ENCODE results near the gene TMEM88. TPM values are rescaled to one million over a fixed set of nuclear protein-coding genes. Genes with fewer than 3 reads are reported as not detected.

TMEM88 gene
- total RNA-seq, 1 donor from 2014 or later: 13.8 TPM

DNA sequence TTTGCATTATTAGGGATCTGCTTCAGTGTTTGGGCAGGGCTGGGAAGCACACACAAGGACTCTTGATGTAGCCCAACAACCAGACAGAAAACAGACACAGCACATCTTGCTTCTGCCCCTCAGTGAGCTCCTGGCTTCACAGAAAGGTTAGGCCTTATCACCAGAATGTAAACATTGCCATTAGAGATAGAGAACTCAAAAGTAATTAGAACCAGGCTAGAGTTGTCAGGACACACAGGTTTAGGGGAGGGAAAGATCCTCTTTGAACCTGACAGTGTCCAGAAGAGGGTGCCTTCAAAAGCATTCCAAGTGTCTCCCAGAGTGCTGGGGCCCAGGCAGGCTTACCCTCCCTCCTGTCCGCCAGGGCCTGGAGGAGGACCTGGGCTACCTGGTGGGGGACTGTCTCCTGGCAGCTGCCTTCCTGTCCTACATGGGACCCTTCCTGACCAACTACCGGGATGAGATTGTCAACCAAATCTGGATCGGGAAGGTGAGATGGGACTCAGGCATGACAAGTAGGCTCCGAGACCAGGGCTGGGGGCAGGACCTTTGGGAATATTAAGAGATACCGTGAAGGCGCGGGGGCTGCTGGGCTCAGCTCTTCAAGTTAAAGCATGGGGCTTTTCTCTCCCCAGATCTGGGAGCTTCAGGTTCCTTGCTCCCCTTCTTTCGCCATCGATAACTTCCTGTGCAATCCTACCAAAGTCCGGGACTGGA, 37.8 kb upstream of the TMEM88 start:
- TF ChIP-seq, protein P1, sequence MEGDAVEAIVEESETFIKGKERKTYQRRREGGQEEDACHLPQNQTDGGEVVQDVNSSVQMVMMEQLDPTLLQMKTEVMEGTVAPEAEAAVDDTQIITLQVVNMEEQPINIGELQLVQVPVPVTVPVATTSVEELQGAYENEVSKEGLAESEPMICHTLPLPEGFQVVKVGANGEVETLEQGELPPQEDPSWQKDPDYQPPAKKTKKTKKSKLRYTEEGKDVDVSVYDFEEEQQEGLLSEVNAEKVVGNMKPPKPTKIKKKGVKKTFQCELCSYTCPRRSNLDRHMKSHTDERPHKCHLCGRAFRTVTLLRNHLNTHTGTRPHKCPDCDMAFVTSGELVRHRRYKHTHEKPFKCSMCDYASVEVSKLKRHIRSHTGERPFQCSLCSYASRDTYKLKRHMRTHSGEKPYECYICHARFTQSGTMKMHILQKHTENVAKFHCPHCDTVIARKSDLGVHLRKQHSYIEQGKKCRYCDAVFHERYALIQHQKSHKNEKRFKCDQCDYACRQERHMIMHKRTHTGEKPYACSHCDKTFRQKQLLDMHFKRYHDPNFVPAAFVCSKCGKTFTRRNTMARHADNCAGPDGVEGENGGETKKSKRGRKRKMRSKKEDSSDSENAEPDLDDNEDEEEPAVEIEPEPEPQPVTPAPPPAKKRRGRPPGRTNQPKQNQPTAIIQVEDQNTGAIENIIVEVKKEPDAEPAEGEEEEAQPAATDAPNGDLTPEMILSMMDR (IDR thresholded peaks at IDR 0.05): no peak
- no peak for TF ChIP-seq EZH2 (IDR thresholded peaks at IDR 0.05)
- no peak for TF ChIP-seq EZH2phosphoT487 (IDR thresholded peaks at IDR 0.05)
- Histone ChIP-seq H4K20me1 (ENCODE audit: low read depth) (no peaks in the 10 kb centered on the region), H3K27me3 (no peaks in the 10 kb centered on the region), H2AFZ (replicated peaks) (no peak overlapping the region), H3K36me3 (no peaks in the 10 kb centered on the region), H3F3A (ENCODE audit: low read depth) (no peaks in the 10 kb centered on the region), H3K79me2 (ENCODE audit: low read depth) (no peaks in the 10 kb centered on the region), H3K4me1 (no peaks in the 10 kb centered on the region), H3K4me2 (no peak overlapping the region), H3K27ac (no peak overlapping the region), H3K4me3 (no peak overlapping the region), H3K9ac (no peak overlapping the region), H3K9me3 (ENCODE audit: low read depth) (no peaks in the 10 kb centered on the region)
- Mint-ChIP-seq H3K27me3 (ENCODE audit: insufficient read depth, low read depth) (peaks cover 13% of the 10 kb centered on the region), H3K36me3 (no peaks in the 10 kb centered on the region), H3K27ac (no peak overlapping the region), H3K4me3 (no peak overlapping the region), H3K4me1 (no peaks in the 10 kb centered on the region), H3K9me3 (no peaks in the 10 kb centered on the region)
- no peak for DNase-seq (ENCODE audit: low spot score)

DNA sequence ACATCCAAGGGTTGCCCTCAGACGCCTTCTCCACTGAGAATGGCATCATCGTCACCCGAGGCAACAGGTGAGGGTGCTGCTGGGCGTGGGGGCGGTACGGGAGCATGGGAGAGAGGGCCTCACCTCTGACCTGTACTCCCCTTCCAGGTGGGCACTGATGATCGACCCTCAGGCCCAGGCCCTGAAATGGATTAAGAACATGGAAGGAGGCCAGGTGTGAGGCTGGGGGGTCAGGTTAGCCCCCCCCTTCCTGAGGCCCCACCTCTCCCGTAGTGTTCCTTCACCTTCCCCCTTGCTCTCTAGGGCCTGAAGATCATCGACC, 37.3 kb upstream of the TMEM88 start:
- H3K9me3 ChIP-seq (ENCODE audit: low read depth): no peaks in the 10 kb centered on the region
- H2AFZ ChIP-seq (replicated peaks): no peak overlapping the region
- H3K36me3 ChIP-seq: no peaks in the 10 kb centered on the region
- no peak overlapping the region for H3K4me3 Mint-ChIP-seq
- H3K9me3 Mint-ChIP-seq: no peaks in the 10 kb centered on the region
- no peak for TF ChIP-seq EZH2phosphoT487 (IDR thresholded peaks at IDR 0.05)
- TF ChIP-seq EZH2 (IDR thresholded peaks at IDR 0.05): no peak
- TF ChIP-seq, protein P1 (IDR thresholded peaks at IDR 0.05): no peak
- H3K4me3 ChIP-seq: no peak overlapping the region
- H3K4me1 ChIP-seq: no peaks in the 10 kb centered on the region
- H3K79me2 ChIP-seq (ENCODE audit: low read depth): no peaks in the 10 kb centered on the region
- peak overlapping the region; percentile 42 for H3K27ac Mint-ChIP-seq
- no peaks in the 10 kb centered on the region for H3K4me1 Mint-ChIP-seq
- no peaks in the 10 kb centered on the region for H4K20me1 ChIP-seq (ENCODE audit: low read depth)
- H3K36me3 Mint-ChIP-seq: no peaks in the 10 kb centered on the region
- no peak for DNase-seq (ENCODE audit: low spot score)
- H3K4me2 ChIP-seq: no peak overlapping the region
- H3K27me3 ChIP-seq: no peaks in the 10 kb centered on the region
- no peaks in the 10 kb centered on the region for H3F3A ChIP-seq (ENCODE audit: low read depth)
- no peak overlapping the region for H3K27ac ChIP-seq
- H3K9ac ChIP-seq: no peak overlapping the region
- peaks cover 13% of the 10 kb centered on the region for H3K27me3 Mint-ChIP-seq (ENCODE audit: insufficient read depth, low read depth)

DNA sequence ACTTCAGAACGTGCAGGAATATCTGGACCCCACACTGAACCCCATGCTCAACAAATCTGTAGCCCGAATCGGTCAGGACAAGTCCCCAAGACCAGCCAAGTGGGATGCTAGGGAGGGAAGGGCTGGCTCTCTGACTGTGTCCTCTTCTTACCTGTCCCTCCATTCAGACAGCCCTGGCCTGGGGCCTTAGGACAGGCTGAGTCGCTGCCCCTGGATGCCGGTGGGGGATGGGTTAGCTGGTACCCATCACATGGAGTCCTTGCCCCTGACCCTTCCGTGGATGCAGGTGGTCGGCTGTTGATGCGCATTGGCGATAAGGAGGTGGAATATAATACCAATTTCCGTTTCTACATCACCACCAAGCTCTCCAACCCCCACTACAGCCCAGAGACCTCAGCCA, 36.8 kb upstream of the TMEM88 start:
- H3K36me3 Mint-ChIP-seq: no peaks in the 10 kb centered on the region

More for the DNA sequence above, 36.8 kb upstream of the TMEM88 start:
- no peaks in the 10 kb centered on the region for H3K4me1 Mint-ChIP-seq
- Histone ChIP-seq H3K4me2 (no peak overlapping the region), H3K9me3 (ENCODE audit: low read depth) (no peaks in the 10 kb centered on the region), H3F3A (ENCODE audit: low read depth) (no peaks in the 10 kb centered on the region), H3K27me3 (peaks cover 3% of the 10 kb centered on the region), H3K4me3 (no peak overlapping the region), H2AFZ (replicated peaks) (no peak overlapping the region), H3K36me3 (no peaks in the 10 kb centered on the region), H3K4me1 (no peaks in the 10 kb centered on the region), H3K79me2 (ENCODE audit: low read depth) (no peaks in the 10 kb centered on the region), H3K9ac (no peak overlapping the region), H3K27ac (no peak overlapping the region), H4K20me1 (ENCODE audit: low read depth) (no peaks in the 10 kb centered on the region)
- no peaks in the 10 kb centered on the region for H3K9me3 Mint-ChIP-seq
- DNase-seq (ENCODE audit: low spot score): no peak
- TF ChIP-seq, protein P1 (IDR thresholded peaks at IDR 0.05): no peak
- H3K4me3 Mint-ChIP-seq: no peak overlapping the region
- H3K27me3 Mint-ChIP-seq (ENCODE audit: insufficient read depth, low read depth): peaks cover 13% of the 10 kb centered on the region
- H3K27ac Mint-ChIP-seq: peak overlapping the region; percentile 42

Data from neural progenitor cell (in vitro differentiated cells).